Stimulated activated CD4-positive, alpha-beta T cell treated with anti-CD3 and anti-CD28 coated beads, Interleukin-2, amount 100 ng/mL, for 4 hours (primary cell): ENCODE results near the gene SMG1.
"Not testable (repeated sequence)": the region's sequence is repeated elsewhere in the genome, so short reads cannot be mapped to it uniquely, and the experiment has no call there.

ENCODE experiments used
- DNase-seq: peaks from one replicate; pipeline ENCODE4 v3.0.0-alpha.2; 2020; ENCODE audit warnings: low read depth

Gene SMG1

GRCh38 chr16:18759598-18760520 is 166.3 kb downstream of the SMG1 start:
- peak; percentile 19 for DNase-seq

DNA sequence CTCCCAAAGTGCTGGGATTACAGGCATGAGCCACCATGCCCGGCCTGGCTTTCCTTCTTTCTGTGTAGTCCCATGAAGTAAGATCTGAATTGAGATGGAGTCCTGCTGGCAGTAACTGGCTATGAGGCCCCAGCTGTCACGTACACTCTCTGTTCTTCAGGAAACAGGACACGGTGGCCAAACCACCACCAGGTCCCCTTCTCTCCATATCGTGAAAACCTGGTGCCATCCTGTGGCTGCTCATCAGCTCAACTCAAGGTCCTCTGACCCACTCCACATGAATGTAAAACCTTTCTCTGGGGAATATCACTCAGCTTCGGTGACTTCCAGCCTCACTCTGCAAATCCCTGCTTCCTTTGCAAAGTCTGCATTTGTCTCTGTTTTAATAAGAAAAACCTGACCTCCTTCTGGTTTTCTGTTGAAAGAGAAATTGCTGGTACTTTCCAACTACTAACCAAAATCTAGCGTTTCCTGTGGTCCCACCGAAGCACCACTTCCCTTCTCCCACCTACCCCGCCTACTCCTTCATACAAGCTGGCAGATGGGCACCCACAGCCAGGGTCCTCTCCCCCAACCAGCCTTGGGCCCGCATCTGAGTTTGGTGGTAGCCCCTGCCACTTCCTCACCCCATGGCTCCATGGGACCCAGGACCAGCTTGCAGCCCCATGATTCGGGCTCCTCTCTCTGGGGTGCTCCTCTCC is 168.1 kb downstream of the SMG1 start:
- not testable (repeated sequence) for DNase-seq

GRCh38 chr16:18756639-18757038 is 169.6 kb downstream of the SMG1 start:
- not testable (repeated sequence) for DNase-seq
